Retina (tissue), 1 donor: ENCODE measurements around the gene CAMTA1.

Experiments
- DNase-seq: peaks from one replicate; pipeline ENCODE4 v3.0.0-alpha.2; 2016

Gene CAMTA1

GRCh38 chr1:7535934-7536878 lies 751.0 kb downstream of the CAMTA1 start:
- no peak for DNase-seq

DNA sequence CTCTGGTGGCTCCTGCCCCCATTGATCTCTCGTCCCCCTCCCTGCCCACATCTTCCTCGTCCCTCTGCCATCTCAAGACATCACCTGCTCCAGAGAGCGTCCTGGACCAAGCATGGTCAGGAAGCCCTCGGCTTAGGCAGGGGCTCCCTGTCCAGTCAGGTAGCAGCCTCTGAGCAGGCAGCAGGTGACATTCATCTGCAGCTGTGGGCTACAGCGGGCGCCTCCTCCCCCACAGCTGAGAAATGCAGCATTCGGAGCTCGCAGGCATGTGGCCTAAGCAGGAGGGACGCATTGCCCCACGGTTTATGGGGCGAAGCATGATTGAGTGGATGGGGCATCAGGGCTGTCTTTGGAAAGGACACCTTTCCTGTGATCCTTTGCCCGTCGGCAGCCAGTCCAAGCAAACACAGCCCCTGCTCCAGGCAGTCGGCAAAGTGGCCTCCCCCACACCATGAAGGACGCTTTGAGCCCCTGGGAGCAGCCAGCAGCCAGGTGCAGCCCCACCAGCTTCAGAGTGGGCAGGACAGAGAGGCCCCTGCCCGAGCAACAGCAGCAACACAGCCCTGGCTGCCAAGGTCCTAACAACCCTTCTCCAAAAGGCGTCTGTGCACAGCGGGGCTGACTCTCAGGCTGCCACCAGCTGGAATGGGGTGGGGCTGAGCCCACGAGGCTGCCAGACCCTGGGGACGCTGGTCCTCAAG lies 751.8 kb downstream of the CAMTA1 start:
- peak; percentile 49 for DNase-seq

GRCh38 chr1:7538033-7538432 lies 752.8 kb downstream of the CAMTA1 start:
- no peak for DNase-seq

GRCh38 chr1:7538849-7539768 lies 753.9 kb downstream of the CAMTA1 start:
- DNase-seq = no peak

DNA sequence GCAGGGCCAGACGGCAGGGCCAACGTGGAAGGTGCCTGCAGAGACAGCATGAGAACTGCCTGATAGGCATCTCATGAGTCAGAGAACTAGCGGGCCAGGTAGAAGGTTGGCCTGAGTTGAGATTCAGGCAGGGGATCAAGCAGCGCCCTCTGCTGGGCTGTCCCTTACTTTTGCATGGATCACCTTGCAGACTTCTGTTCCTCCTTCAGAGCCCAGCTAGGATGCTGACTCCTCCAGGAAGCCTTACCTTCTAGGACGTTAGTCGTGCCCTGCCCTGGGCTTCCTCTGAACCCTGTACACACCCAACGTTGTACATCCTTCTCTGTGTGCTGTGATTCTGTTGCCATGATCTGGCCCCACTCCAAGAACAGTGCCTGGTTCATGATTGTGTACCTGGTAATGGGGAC lies 754.5 kb downstream of the CAMTA1 start:
- DNase-seq = no peak

DNA sequence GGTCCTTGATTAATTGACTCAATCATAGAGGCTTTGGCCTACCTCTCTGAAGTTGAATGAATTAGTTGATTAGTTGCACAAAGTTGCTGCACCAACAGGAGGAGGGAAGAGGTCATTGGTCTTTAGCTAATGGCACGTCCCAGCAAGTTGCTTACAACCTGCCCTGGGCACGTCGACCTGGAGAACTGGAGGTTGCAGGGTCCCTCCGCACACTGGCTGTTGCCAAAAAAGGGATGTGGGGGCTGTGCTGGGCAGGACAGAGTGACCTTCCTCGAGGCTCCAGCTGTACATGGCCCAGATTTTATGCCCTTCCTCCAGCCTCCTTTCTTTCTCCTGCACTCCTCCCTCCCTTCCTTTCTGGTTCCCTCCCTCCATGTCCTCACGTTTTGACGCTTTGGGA lies 755.6 kb downstream of the CAMTA1 start:
- DNase-seq = no peak

DNA sequence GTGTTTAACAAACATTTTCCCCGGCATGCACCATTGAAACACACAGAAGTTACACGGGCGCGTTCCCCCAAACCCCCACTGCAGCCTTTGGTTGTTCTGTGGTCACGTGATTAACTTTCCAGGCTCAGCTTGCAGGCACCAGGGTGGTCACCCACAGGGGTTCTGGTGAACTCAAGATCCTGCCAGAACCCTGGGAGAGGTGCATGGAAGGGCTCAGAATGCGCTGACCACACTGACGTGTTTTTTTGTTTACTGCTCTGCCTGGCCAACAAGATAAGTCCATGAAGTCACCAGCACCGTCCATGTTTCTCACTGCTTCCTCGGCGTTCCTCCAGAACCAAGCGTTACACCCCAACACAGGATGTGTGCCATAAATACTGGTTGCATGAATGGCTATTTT lies 756.4 kb downstream of the CAMTA1 start:
- no peak for DNase-seq

GRCh38 chr1:7543718-7544090 lies 758.5 kb downstream of the CAMTA1 start:
- no peak for DNase-seq

- DNase-seq = no peak
Observed at GRCh38 chr1:7549277-7550161, 764.3 kb downstream of the CAMTA1 start.

GRCh38 chr1:7550261-7550865 lies 765.1 kb downstream of the CAMTA1 start:
- DNase-seq = no peak

GRCh38 chr1:7550981-7551380 lies 765.7 kb downstream of the CAMTA1 start:
- no peak for DNase-seq

DNA sequence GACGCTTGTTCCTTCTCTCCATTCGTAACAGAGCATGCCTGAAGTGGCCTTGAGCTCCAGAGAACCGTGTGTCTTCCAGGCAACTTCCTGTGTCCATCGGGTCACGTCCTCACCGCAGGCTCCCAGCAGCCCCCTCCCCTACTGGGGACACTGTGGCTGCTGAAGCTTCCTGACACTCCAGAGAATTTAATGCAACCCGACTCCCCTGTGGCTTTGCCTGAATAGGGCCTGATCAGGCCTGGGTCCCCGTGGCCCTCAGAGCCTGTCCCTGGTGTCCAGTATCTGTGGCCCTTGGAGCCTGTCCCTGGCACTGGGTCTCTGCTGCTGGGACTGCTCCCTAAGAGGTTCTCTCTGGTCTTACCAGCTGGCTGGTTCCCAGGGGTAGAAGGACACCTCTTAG lies 766.2 kb downstream of the CAMTA1 start:
- DNase-seq = no peak

GRCh38 chr1:7552402-7552801 lies 767.1 kb downstream of the CAMTA1 start:
- DNase-seq = no peak

- DNase-seq = no peak
Observed at GRCh38 chr1:7553042-7553690, 767.9 kb downstream of the CAMTA1 start.

- no peak for DNase-seq
Observed at GRCh38 chr1:7554385-7555235, 769.4 kb downstream of the CAMTA1 start.

DNA sequence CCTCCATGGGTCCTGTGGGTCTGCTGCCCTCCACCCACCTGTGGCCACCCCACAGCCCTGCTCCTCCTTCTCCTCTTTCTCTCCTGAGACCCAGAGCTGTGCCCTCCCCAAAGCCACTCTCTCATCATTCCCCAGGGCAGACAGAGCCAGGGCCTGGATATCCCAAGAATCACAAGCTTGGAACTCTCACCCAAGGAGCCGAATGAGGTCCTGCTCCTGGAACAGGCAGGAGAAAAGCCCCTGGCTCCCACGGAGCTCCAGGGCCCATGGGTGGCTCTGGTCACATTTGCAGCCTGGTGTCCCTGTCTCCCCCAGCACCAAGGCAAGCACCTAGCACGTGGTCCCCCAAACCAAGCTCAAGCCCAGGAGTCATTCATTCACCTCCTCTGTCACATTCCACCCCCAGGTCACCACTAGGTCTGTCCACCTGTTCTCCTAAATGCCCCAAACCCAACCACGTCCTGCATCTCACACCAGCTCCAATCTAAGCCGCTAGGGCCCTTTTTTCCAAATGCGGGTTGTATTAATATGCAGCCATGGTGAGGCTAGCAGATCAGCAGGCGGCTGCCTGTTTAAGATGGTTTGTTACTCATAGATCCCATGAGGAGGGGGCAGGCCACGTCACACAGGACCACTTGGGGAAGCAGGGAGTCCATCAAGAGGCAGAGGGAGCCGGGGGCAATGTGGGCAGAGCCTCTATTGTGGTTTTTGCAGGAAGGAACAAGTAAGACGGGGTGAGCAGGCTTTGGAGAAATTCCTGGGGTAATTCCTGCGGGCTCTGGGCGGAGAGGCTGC lies 770.3 kb downstream of the CAMTA1 start:
- peak; percentile 1 for DNase-seq

GRCh38 chr1:7557301-7557891 lies 772.1 kb downstream of the CAMTA1 start:
- DNase-seq = no peak

DNA sequence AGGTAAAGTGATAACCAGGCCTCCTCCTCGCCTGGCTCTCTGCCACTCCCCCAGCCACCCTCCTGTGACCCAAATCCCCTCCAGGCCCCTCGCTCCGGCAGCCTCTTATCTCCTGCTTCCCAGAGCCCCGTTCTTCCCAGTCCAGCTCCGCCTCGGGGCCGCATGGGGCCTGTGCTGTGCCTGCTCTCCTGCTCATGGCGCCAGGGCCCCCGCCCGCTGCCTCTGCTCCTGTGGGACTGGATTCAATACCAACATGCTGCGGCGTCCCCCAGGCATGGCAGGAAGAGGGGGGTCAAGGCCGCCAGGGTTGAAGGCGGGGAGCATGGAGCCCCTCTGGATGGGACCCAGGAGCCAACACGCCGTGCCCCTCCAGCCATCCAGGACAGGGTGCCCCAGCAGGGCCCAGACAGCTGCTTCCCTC lies 772.8 kb downstream of the CAMTA1 start:
- DNase-seq = peak; percentile 77

- no peak for DNase-seq
Observed at GRCh38 chr1:7558481-7558880, 773.2 kb downstream of the CAMTA1 start.
